Thoracic aorta (tissue), 2 donors: Measurements from ENCODE around the gene EFHC2. TPM values are rescaled to one million over a fixed set of nuclear protein-coding genes. Genes with fewer than 3 reads are reported as not detected.
"Not testable (repeated sequence)": the region's sequence is repeated elsewhere in the genome, so short reads cannot be mapped to it uniquely, and the experiment has no call there.

Experiments used
- ATAC-seq: fragments of 150-250 bp; one replicate; pipeline ENCODE4 v1.8.0; 2017; ENCODE audit warnings: low read depth; ENCODE audit not compliant: insufficient number of reproducible peaks, low FRiP score
- DNase-seq: peaks from one replicate; pipeline ENCODE4 v3.0.0-alpha.2; 2020; ENCODE audit warnings: low spot score
- H3K27ac ChIP-seq, 2 donors: fragments of 200-600 bp; sonication (generic); 1 replicate in 1 of 2; 2 replicates in 1 of 2; pipeline ENCODE4 v1.5.1; 2016; ENCODE audit warnings: mild to moderate bottlenecking in 2 of 2, moderate library complexity in 2 of 2
- H3K27me3 ChIP-seq: fragments of 200-600 bp; sonication (generic); replicated peaks from 2 replicates; pipeline ENCODE4 v1.6.0; 2016; ENCODE audit warnings: mild to moderate bottlenecking; ENCODE audit not compliant: insufficient read depth
- H3K36me3 ChIP-seq: fragments of 200-600 bp; sonication (generic); one replicate; pipeline ENCODE4 v1.5.1; 2016
- H3K4me1 ChIP-seq, 2 donors: fragments of 200-600 bp; sonication (generic); 1 replicate in 1 of 2; 2 replicates in 1 of 2; pipeline versions ENCODE4 v1.5.1 to v1.6.0; 2016; ENCODE audit warnings: low read depth in 2 of 2, mild to moderate bottlenecking in 1 of 2; ENCODE audit not compliant: control insufficient read depth in 1 of 2
- H3K4me3 ChIP-seq: fragments of 200-600 bp; sonication (generic); 2 replicates; pipeline ENCODE4 v1.5.1; 2016; ENCODE audit warnings: mild to moderate bottlenecking
- H3K9me3 ChIP-seq: fragments of 200-600 bp; sonication (generic); 2 replicates; pipeline ENCODE4 v1.5.1; 2016
- total RNA-seq, 2 donors: library from RNA; depleted of rRNA; stranded (reverse); fragments of >200 nt; gene quantifications; one replicate each; pipeline versions ENCODE4 v1.1.0 to v1.2.3, GENCODE V29; 2016
- TF ChIP-seq, protein P1 (sequence below): fragments of 200-600 bp; sonication (generic); IDR thresholded peaks from one replicate; pipeline ENCODE4 v1.5.1; 2019; ENCODE audit warnings: antibody characterized with exemption

The EFHC2 gene
- total RNA-seq, 2 donors from 2014 or later = 0.28 TPM; not detected in 1

DNA sequence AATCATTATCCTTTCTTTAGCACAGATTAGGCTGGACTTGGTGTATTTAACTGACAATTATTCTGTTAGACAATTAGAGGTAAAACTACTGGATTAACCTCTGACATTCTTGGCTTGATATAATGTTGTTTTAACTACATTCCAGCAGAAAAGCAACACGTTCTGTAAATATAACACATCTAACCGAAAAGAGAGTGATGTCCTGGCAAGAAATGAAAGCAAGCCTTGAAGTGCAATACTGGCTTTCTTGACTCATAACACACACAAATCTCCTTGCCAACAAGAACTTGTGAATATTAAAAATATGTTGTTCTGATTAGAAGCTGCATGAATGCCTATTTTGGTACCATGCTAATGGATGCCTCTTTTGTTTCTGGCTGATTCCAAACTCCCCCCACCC, 76.4 kb downstream of the EFHC2 start:
- TF ChIP-seq, protein P1, sequence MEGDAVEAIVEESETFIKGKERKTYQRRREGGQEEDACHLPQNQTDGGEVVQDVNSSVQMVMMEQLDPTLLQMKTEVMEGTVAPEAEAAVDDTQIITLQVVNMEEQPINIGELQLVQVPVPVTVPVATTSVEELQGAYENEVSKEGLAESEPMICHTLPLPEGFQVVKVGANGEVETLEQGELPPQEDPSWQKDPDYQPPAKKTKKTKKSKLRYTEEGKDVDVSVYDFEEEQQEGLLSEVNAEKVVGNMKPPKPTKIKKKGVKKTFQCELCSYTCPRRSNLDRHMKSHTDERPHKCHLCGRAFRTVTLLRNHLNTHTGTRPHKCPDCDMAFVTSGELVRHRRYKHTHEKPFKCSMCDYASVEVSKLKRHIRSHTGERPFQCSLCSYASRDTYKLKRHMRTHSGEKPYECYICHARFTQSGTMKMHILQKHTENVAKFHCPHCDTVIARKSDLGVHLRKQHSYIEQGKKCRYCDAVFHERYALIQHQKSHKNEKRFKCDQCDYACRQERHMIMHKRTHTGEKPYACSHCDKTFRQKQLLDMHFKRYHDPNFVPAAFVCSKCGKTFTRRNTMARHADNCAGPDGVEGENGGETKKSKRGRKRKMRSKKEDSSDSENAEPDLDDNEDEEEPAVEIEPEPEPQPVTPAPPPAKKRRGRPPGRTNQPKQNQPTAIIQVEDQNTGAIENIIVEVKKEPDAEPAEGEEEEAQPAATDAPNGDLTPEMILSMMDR = no peak
- DNase-seq (no peak), ATAC-seq (no peak)
- Histone ChIP-seq H3K9me3 (no peaks in the 10 kb centered on the region), H3K36me3 (no peaks in the 10 kb centered on the region), H3K4me1 (no peaks in the 10 kb centered on the region), H3K4me3 (no peak overlapping the region), H3K27me3 (no peaks in the 10 kb centered on the region), H3K27ac (no peak overlapping the region)

DNA sequence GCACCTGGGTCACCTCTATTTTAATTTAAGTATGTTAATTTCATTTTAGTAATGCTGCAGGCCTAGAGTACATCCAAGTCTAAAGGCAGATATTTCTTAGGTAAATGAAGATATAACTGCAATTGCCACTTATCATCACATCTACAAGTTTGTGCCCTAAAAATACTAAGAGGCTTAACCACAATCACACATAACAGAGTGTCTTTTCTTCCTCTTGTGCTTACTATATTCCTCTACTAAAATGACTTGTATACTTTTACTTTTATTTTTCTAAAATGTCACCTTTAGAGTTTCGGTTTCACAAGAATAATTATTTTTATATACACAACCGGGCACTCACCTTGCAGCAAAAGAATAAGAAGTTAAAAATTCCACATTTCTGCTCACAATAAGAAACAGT, 77.9 kb downstream of the EFHC2 start:
- no peak overlapping the region for H3K27ac ChIP-seq
- no peaks in the 10 kb centered on the region for H3K36me3 ChIP-seq
- no peak overlapping the region for H3K4me3 ChIP-seq
- no peak for DNase-seq
- TF ChIP-seq, protein P1 = no peak
- no peaks in the 10 kb centered on the region for H3K27me3 ChIP-seq
- H3K9me3 ChIP-seq = no peaks in the 10 kb centered on the region
- no peaks in the 10 kb centered on the region for H3K4me1 ChIP-seq
- no peak for ATAC-seq

DNA sequence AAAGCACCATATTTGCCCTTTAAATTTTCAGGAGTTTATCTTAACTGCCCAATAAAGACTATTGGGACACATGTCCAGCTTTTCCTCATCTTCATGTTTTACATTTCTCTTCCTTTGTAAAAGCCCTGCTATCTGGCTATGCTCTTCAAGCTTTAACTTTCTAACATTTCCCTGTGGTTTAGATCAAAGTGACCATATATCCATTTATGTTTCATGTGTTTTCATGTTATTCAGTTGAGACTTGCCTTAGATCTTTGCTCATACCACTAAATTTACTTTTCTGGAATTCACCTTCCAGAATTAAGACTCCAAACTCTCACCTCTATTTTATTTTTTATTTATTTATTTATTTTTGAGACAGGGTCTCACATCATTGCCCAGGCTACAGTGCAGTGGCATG, 78.5 kb downstream of the EFHC2 start:
- Histone ChIP-seq H3K27ac (no peak overlapping the region), H3K36me3 (no peaks in the 10 kb centered on the region), H3K27me3 (no peaks in the 10 kb centered on the region), H3K4me3 (no peak overlapping the region), H3K4me1 (no peaks in the 10 kb centered on the region), H3K9me3 (no peaks in the 10 kb centered on the region)
- TF ChIP-seq, protein P1 = no peak
- DNase-seq = no peak
- no peak for ATAC-seq

DNA sequence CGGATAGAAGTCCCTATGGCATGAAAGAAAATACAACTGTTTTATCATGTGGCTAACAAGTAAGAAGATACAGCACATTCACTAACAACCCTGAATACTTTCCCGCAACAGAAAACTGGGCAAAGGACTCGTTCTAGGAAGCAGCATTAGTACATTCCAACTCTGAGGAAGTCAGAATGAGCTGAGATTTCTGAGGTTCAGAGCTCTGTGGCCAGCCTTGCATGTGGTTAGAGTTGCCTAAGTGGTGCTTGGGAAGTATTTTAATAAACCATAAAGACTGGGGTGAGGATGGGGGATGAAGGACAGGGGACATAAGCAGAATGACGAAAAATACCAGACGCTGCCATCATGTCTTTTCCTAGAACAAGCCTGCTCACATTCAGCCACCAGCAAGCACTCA, 82.2 kb downstream of the EFHC2 start:
- H3K4me3 ChIP-seq = no peak overlapping the region

DNA sequence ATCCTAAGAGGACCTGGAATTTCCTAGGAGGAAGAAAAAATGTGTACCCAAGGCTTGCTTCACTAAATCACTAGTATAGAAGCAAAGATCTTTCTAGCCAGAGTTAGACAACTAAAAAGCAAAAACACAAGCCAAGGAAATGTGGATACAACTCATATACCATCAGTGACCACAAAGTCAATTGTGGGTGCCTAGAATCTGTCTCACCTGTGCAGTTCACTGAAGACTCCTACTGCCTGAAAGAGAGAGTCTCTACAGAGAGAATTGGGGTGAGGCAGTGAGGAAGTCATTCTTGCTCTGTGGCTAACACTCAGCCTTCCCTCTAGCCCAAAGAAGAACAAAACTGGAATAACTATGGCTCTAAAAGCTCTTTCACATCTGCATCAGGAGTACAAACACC, 82.9 kb downstream of the EFHC2 start:
- H3K9me3 ChIP-seq = no peaks in the 10 kb centered on the region
- no peaks in the 10 kb centered on the region for H3K27me3 ChIP-seq
- DNase-seq (no peak), ATAC-seq (no peak)
- H3K36me3 ChIP-seq = no peaks in the 10 kb centered on the region
- H3K4me1 ChIP-seq = no peaks in the 10 kb centered on the region
- H3K4me3 ChIP-seq = no peak overlapping the region
- TF ChIP-seq, protein P1 = no peak
- H3K27ac ChIP-seq = no peak overlapping the region

More for the DNA sequence above, 82.2 kb downstream of the EFHC2 start:
- no peaks in the 10 kb centered on the region for H3K27me3 ChIP-seq
- H3K27ac ChIP-seq = no peak overlapping the region
- no peaks in the 10 kb centered on the region for H3K36me3 ChIP-seq
- DNase-seq (no peak), ATAC-seq (no peak)
- TF ChIP-seq, protein P1 = no peak
- H3K4me1 ChIP-seq = no peaks in the 10 kb centered on the region
- H3K9me3 ChIP-seq = no peaks in the 10 kb centered on the region

DNA sequence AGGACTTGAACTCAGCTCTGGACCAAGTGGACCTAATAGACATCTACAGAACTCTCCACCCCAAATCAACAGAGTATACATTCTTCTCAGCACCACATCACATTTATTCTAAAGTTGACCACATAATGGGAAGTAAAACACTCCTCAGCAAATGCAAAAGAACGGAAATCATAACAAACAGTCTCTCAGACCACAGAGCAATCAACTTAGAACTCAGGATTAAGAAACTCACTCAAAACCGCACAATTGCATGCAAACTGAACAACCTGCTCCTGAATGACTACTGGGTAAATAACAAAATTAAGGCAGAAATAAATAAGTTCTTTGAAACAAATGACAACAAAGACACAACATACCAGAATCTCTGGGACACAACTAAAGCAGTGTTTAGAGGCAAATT, 87.7 kb downstream of the EFHC2 start:
- not testable (repeated sequence) for ATAC-seq, DNase-seq, H3K27ac ChIP-seq, H3K9me3 ChIP-seq, H3K4me3 ChIP-seq, H3K27me3 ChIP-seq, H3K4me1 ChIP-seq, H3K36me3 ChIP-seq
